Measurements from ENCODE around the gene MMP21.

The MMP21 gene

DNA sequence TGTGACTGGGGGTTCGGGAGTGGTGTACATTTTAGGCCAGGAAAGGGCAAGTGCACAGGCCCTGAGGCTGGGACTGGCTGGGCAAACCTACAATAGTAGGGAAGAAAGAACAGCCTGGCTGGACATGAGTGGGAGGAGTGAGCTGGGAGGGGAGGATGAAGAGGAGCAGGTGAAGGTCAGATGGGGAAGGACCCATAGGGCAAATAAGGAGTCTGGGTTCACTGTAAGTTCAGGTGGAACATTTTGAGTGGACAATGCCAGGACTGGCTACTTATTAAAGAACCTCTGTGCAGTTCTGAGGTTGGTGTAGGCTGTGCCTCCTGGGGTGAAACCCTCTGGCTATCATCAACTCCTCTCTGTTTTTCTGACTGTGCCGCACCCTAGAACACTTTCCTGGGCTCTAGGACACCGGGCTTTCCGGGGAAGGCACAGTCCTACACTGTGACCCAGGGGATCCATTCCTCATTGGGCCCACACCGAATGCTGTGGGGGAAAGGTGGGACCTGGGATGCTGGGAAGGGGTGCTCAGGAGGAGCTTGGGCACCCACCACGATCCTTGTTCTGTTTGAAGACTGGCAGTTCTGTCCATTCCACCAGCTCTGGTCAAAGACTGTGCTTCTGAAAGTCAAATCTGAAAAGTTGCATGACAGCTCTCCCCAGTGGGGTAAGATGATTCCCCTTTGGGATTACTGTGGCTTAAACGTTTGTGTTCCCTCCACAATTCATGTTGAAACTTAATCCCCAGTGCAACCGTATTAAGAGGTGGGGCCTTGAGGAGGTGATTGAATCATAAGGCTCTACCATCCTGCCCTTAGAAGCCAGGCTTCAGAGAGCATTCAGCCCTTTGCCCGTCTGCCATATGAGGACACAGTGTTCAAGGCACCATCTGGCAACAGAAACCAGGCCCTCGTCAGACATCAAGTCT, 4.0 kb upstream of the MMP21 start:
- DNase-seq (ENCODE audit: low spot score in 2 of 2): no peak
- no peak overlapping the region for H3K4me3 Mint-ChIP-seq
- ATAC-seq: no peak
- H3K9me3 Mint-ChIP-seq: no peaks in the 10 kb centered on the region
- H3K36me3 Mint-ChIP-seq: no peaks in the 10 kb centered on the region
- no peaks in the 10 kb centered on the region for H3K4me1 Mint-ChIP-seq
- H3K27ac Mint-ChIP-seq: no peak overlapping the region

DNA sequence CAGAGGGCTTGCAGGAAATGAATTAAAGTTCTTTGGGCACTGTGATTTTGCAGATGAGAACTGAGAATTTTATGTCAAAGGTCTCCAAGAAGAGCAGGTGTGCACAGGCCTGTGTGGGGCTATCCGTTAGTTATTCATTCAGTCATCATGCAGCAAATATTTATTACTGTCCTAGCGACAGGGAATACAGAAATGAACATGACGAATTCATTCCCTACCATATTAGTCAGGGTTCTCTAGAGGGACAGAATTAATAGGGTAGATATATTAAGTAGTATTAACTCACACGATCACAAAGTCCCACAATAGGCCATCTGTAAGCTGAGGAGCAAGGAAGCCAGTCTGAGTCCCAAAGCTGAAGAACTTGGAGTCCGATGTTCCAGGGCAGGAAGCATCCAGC, 2.9 kb upstream of the MMP21 start:
- H3K9me3 Mint-ChIP-seq: no peaks in the 10 kb centered on the region
- no peaks in the 10 kb centered on the region for H3K36me3 Mint-ChIP-seq
- DNase-seq (ENCODE audit: low spot score in 2 of 2) (no peak), ATAC-seq (no peak)
- H3K27ac Mint-ChIP-seq: no peak overlapping the region
- no peak overlapping the region for H3K4me3 Mint-ChIP-seq
- no peaks in the 10 kb centered on the region for H3K4me1 Mint-ChIP-seq

DNA sequence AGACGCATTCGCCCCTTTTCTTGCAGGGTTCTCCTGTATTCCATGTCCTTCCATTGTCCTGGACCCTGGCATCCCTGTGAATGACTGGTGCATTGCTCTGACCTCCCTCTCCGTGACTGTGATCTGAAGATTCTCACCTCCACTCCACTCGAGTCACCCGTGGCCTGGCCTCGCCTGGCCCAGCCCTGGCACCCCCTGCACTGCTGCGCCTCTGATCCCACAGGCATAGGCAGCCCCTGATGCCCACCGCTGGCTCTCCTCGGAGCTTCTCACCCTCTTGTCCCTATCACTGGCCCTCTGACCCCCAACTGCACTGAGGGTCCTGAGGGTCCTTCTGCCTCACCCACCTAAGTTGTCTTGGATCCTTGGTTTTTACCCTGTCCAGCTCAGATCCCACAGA, 2.2 kb upstream of the MMP21 start:
- Mint-ChIP-seq H3K9me3 (no peaks in the 10 kb centered on the region), H3K4me3 (no peak overlapping the region), H3K36me3 (no peaks in the 10 kb centered on the region), H3K27ac (no peak overlapping the region), H3K4me1 (no peaks in the 10 kb centered on the region)
- ATAC-seq: no peak
- DNase-seq (ENCODE audit: low spot score in 2 of 2): no peak

DNA sequence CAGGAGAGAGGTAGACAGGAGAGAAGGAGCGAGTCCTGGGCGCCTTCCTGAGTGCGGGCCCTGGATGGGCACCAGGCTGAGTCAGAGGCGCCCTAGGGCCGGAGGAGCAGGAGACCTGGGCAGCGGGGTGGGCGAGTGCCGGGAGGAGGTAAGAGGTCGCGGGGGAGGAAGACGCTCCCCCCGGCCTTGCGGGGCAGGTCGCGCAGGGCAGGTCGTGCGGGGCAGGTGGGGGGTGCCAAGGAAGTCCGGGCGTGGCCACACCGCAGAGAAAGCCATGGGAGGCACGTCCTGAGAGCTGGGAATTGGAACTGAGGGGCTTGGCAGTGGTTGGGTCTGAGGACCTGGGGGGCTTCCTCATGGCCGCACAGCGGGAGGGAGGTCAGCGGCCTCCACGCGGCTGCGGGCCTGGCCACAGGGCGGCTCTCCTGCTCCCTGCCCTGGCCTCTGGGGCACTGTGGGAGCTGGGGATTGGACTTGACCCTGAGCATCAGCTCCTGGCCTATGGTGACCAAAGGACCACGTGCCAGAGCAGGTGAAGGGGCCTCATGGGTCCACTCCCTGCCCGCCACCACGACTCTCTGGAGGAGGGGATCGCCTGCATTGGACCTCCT, 935 bp downstream of the MMP21 start:
- no peaks in the 10 kb centered on the region for H3K4me1 Mint-ChIP-seq
- ATAC-seq (no peak), DNase-seq (ENCODE audit: low spot score in 2 of 2) (no peak)
- H3K36me3 Mint-ChIP-seq: no peaks in the 10 kb centered on the region
- H3K27ac Mint-ChIP-seq: no peak overlapping the region
- H3K4me3 Mint-ChIP-seq: no peak overlapping the region
- H3K9me3 Mint-ChIP-seq: no peaks in the 10 kb centered on the region

DNA sequence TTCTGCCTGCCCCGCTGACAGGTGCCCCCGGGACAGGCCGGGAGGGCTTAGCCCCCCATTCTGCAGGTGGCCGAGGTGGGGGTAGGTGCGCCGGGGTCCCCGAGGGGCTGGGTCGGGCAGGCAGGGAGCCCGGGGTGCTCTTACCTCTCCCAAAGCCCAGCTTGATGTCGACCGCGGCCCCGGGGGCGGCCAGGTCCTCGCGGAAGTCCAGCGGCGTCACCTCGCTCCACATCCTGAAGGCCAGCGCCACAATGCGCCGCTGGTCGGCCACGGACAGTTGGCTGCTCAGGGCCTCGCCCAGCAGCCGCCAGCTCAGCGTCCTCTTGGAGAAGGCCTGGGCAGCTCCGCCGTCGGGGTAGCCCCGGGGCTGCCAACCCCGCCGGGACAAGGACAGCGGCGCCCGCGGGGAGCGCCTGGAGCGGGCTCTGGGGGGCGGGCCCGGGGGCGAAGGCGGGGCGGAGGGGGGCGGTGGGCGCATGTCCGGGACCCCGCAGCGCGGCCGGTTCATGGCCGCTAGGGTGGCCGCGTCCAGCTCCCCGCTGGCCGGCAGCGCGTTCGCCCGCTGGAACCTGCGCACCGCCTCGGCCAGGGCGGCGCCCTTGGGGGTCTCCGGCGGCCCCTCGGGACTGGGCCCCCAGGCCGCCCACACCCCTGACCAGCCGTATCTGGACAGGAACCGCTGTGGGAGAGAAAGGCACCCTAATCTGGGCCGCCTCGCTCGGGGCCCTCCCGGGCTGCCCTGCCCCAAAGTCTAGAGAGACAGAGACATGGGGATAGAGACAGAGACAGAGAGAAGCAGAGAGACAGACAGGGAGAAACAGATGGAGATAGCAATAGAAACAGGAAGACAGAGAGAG, 1.7 kb downstream of the MMP21 start:
- no peak overlapping the region for H3K27ac Mint-ChIP-seq
- H3K4me3 Mint-ChIP-seq: no peak overlapping the region
- H3K9me3 Mint-ChIP-seq: no peaks in the 10 kb centered on the region
- ATAC-seq (no peak), DNase-seq (ENCODE audit: low spot score in 2 of 2) (no peak)
- no peaks in the 10 kb centered on the region for H3K36me3 Mint-ChIP-seq
- H3K4me1 Mint-ChIP-seq: no peaks in the 10 kb centered on the region

DNA sequence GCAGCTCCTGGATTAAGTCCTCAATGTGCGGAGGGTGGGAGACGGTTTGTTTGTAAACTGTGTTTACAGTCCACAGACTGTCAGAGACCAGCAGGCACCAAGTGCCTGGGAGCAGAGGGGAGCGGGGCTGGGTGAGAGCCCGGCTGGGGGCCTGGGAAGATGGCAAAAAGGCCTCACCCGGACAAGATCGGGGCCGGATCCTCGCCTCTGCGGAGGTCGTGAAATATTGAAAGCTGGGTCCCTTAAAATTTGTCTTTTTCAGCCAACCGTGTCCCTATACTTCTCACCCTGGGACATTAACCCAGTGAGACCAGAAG, 2.8 kb downstream of the MMP21 start:
- Mint-ChIP-seq H3K4me1 (no peaks in the 10 kb centered on the region), H3K36me3 (no peaks in the 10 kb centered on the region), H3K4me3 (no peak overlapping the region), H3K27ac (no peak overlapping the region), H3K9me3 (no peaks in the 10 kb centered on the region)
- ATAC-seq: no peak
- no peak for DNase-seq (ENCODE audit: low spot score in 2 of 2)

DNA sequence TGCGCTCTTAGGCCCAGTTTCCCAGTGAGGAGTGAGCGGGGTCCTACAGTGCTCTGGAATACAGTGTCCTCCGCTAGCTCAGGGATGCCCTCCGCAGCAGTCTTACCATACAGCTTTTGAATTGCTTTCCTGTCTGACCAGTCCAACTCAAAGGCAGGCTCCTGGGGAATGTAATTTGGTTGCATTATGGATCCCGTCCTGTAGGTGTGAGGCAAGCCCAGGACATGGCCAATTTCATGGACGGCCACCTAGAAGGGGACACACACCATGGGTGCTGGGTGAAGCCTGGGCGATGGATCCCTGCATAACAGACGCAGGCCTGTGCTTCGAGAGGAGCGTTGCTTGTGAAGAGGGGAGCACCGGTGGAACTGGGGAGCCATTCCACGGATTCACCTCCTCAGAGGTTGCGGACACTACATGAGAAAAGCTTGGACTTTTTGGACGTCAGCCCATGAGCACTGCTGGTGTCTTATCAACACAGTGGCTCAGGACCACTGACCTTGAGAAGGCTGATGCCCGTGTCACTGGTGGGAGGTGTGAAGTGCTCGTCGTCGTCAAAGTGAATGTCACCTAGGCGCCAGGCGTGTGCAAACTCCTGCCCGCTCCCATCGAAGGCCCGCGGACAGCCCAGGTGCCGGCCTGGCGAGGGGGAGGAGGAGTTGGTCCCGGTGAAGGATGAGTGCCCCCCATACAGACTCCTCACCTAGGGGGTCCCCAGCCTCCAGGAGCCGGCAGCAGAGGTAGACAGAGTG, 3.3 kb downstream of the MMP21 start:
- no peak for DNase-seq (ENCODE audit: low spot score in 2 of 2)
- Mint-ChIP-seq H3K9me3 (no peaks in the 10 kb centered on the region), H3K36me3 (peaks cover 5% of the 10 kb centered on the region), H3K4me1 (no peaks in the 10 kb centered on the region), H3K4me3 (no peak overlapping the region), H3K27ac (no peak overlapping the region)
- no peak for ATAC-seq

DNA sequence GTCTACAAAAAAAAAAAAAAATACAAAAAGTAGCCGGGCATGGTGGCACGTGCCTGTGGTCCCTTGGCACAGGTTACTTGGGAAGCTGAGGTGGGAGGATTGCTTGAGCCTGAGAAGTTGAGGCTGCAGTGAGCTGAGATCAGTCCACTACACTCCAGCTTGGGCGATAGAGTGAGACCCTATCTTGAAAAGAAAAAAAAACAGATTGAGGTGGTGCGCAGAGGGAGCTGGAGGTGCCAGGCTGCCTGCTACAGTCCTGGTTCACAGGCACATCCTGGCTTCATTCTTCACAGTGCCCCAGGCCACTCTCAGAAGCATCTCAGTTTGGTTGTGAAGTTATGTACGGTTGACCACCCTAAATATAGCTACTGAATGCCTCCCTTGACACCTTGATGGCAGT, 4.8 kb downstream of the MMP21 start:
- no peaks in the 10 kb centered on the region for H3K4me1 Mint-ChIP-seq
- H3K9me3 Mint-ChIP-seq: no peaks in the 10 kb centered on the region
- peaks cover 20% of the 10 kb centered on the region for H3K36me3 Mint-ChIP-seq
- DNase-seq (ENCODE audit: low spot score in 2 of 2) (no peak), ATAC-seq (no peak)
- H3K4me3 Mint-ChIP-seq: no peak overlapping the region
- H3K27ac Mint-ChIP-seq: no peak overlapping the region

DNA sequence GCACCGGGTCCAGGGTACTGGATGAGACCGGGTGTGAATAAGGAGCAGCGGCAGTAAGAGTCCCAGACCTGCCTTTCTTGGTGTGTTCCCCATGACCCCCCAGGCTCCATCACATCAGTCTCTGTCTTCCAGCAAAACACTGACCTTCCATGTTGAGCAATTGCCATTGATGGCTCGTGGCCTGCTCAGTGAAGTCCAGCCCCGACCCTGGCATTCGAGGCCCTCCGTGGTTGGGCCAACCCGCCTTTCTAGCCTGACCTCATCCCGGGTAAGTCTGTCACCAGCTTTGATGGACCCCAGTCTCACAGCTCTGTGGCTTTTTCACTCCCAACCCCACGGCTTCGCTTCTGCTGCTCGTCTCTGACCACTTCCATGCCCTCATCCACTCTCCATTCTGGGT, 6.4 kb downstream of the MMP21 start:
- ATAC-seq (no peak), DNase-seq (ENCODE audit: low spot score in 2 of 2) (no peak)
- Mint-ChIP-seq H3K36me3 (peaks cover 36% of the 10 kb centered on the region), H3K9me3 (no peaks in the 10 kb centered on the region), H3K4me1 (no peaks in the 10 kb centered on the region), H3K4me3 (no peak overlapping the region), H3K27ac (no peak overlapping the region)

DNA sequence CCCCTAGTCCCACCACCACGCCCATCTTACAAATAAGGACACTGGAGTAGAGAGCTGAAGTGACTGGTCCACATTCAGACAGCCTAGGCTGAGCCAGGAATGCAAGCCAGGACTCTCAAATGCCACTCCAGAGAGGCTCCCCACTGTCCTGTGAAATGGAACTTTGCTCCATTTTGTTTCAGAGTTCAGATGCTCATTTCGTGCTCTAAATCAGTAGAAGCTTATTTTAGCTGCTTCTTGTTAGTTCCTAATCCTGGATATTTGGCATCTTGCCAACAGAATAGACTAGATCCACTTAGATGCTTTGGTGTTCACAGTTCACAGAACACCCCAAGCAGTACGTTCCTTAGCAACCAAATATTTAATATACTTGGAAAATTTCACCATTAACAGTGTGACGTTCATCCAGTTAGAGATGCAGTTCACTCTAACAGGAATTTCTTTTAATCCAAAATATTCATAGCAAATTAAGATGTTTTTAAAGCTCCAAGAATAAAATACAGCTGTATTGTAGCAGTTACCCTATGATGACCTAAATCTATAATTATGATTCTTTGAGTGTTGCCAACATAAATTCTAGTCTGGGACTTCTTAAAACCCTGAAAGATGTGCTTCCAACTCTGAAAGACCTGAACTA, 7.3 kb downstream of the MMP21 start:
- Mint-ChIP-seq H3K9me3 (no peaks in the 10 kb centered on the region), H3K36me3 (peaks cover 45% of the 10 kb centered on the region), H3K27ac (no peak overlapping the region), H3K4me1 (no peaks in the 10 kb centered on the region), H3K4me3 (no peak overlapping the region)
- ATAC-seq (no peak), DNase-seq (ENCODE audit: low spot score in 2 of 2) (no peak)

DNA sequence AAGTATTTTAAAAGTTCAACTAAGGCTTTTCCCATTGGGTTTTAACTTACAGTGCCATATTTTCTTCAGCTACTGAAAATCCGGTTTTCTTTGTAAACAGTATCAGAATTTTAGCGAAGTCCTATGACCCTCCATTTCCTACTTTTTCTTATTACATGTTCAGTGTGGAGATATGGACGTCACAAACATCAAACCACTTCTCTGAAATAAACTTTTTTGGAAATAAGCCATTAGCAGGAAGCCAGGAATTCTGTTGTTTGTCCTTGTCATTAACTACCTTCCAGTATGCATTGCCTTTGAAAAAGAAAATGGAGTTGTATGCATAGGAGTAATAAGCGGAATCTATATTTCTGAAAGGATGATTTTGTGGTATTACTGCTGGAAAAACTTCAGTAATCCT, 9.1 kb downstream of the MMP21 start:
- Mint-ChIP-seq H3K36me3 (peaks cover 63% of the 10 kb centered on the region), H3K27ac (no peak overlapping the region), H3K9me3 (no peaks in the 10 kb centered on the region), H3K4me3 (no peak overlapping the region), H3K4me1 (no peaks in the 10 kb centered on the region)
- ATAC-seq (no peak), DNase-seq (ENCODE audit: low spot score in 2 of 2) (no peak)

DNA sequence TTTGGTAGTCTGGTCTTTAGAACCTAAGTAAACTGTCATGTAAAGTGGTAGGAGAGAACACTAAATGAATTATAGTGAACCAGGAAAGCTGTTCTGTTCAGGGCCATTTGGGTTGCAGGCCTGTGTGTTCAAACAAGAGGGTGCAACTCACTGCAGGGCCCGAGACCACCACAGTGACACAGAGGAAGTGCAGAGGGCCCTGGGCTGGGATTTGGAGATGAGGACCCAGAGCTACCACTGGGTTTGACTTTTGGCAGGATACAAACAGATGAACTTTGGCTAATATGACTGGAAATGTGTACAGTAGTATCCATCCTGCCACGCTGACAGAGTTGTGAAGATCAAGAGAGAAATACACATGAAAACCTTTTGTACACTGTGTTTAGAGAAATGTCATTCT, 9.8 kb downstream of the MMP21 start:
- Mint-ChIP-seq H3K9me3 (no peaks in the 10 kb centered on the region), H3K36me3 (peaks cover 70% of the 10 kb centered on the region), H3K4me3 (no peak overlapping the region), H3K4me1 (no peaks in the 10 kb centered on the region), H3K27ac (peak overlapping the region; percentile 68)
- DNase-seq (ENCODE audit: low spot score in 2 of 2) (no peak), ATAC-seq (no peak)

DNA sequence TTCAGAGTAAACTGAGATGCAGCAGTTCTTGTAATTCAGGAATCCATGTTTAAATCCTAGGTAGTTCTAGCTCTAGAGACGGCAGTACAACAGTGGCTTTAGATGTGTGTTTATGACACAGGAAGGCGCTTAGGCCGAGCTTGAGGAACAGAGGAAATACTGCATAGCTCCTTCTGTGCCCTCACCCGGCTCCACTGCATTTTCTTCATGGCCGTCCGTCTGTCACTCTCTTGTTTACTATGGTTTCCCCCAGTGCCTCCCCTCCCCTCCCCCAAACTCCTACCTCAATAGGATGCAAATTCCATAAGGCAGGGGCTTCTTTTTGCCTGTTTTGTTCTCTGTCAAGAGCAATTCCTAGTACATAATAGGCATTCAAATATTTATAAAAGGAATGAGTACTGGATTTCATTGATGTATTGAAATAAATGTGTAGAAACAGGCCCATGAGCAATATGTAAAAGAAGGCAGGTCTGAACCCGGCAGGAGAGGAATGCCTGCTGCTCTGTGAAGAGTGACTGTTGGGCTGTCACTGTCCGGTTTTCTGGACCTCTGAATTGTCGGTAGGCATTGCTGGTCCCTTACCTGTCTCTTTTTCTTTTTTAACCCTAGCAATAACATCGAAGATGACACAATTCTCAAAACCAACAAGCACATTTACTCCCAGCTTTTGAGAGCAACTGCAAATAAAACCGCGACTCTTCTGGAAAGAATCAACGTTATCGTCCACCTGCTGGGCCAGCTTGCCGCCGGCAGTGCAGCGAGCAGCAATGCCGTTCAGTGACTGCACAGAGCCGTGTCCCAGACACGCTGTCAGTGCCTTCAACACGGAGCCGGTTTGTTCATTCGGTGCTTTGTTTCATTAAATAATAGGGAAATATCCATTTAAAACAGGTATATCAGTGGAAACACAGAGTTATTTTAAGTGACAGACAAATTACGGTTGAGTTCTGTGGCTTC, 12.7 kb downstream of the MMP21 start:
- peaks cover 98% of the 10 kb centered on the region for H3K36me3 Mint-ChIP-seq
- no peak for ATAC-seq
- no peaks in the 10 kb centered on the region for H3K4me1 Mint-ChIP-seq

DNA sequence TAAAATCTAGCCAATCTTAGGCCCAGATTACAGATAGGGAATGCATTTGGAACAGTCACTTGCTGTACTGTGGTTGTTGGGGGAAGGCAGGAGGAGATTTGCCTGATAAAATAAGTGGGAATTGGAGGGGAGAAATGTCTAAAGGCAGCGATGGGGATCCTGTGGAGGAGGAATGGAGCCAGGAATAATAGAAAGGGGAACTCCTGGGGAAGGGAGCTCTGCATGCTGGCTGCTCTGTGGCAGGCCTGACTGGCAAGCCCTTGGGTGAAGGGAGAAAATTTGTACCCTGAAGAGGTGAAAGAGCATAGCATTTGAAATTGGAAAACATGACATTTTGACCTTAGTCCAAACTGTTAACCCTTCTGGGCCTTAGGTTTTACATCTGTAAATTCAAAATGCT, 13.7 kb downstream of the MMP21 start:
- no peak overlapping the region for H3K4me3 Mint-ChIP-seq
- ATAC-seq (no peak), DNase-seq (ENCODE audit: low spot score in 2 of 2) (no peak)
- no peaks in the 10 kb centered on the region for H3K4me1 Mint-ChIP-seq
- peak overlapping the region; percentile 63 for H3K27ac Mint-ChIP-seq
- H3K9me3 Mint-ChIP-seq: no peaks in the 10 kb centered on the region
- peaks cover 100% of the 10 kb centered on the region for H3K36me3 Mint-ChIP-seq

More for the DNA sequence above, 12.7 kb downstream of the MMP21 start:
- no peak overlapping the region for H3K4me3 Mint-ChIP-seq
- DNase-seq (ENCODE audit: low spot score in 2 of 2): no peak
- H3K27ac Mint-ChIP-seq: no peak overlapping the region
- H3K9me3 Mint-ChIP-seq: no peaks in the 10 kb centered on the region
